K562 (cell line): ENCODE measurements around the gene RAB11FIP2. TPM values are rescaled to one million over a fixed set of nuclear protein-coding genes. Genes with fewer than 3 reads are reported as not detected.
A peak's percentile ranks its signal among the peaks of the same experiment; 100 is the strongest.

Experiments used
- ATAC-seq: fragments of 200-7000 bp; cut with Tn5 transposase; 3 replicates; pipeline ENCODE4 v1.9.1; 2020; ENCODE audit warnings: moderate library complexity
- BruUV-seq: library from RNA; stranded (reverse); fragments of 400-500 nt; replicated peaks from 2 replicates; lab custom pipeline; 2021; lab: Mats Ljungman, UMichigan
- CTCF ChIA-PET: fragments of 300-600 bp; formaldehyde crosslinking; extraction: SDS; loops from one replicate; lab custom pipeline; 2021; ENCODE audit warnings: low intra/inter-chr PET ratio; lab: Yijun Ruan, JAX
- POLR2A ChIA-PET: fragments of 300-600, 350-650 bp; sonication (Branson Sonifier 250); formaldehyde crosslinking; extraction: SDS; loops from one replicate; lab custom pipeline; 2021; ENCODE audit warnings: antibody characterized with exemption, inconsistent platforms; lab: Yijun Ruan, JAX
- DNase-seq, 4 experiments: peaks; one replicate each; pipeline versions ENCODE4 v3.0.0 to v3.0.0-alpha.2; 2011 to 2018; ENCODE audit warnings: low spot score in 3 of 4, mixed read lengths in 3 of 4; ENCODE audit errors: extremely low read depth in 1 of 4
- FAIRE-seq: peaks from 2 replicates; lab custom pipeline; 2011; peaks lifted over from hg19 to GRCh38; lab: Jason Lieb, UNC
- H2AFZ ChIP-seq: 2 replicates; pipeline ENCODE4 v1.6.0; 2011; ENCODE audit warnings: low read depth, low read length, control low read depth, inconsistent platforms
- H3K27ac ChIP-seq: fragments of 200-600 bp; 3 replicates; pipeline ENCODE4 v1.8.0; 2011; ENCODE audit warnings: low read depth, mild to moderate bottlenecking, control low read depth, inconsistent platforms, low read length, moderate library complexity, mixed read lengths; ENCODE audit errors: extremely low read depth
- H3K27me3 ChIP-seq, 2 experiments: fragments of 300-600 bp in 1 of 2; 2 replicates in 1 of 2; 3 replicates in 1 of 2; pipeline versions ENCODE4 v1.6.0 to v1.8.0; 2011; ENCODE audit warnings: inconsistent platforms in 2 of 2, low read length in 2 of 2, mild to moderate bottlenecking in 1 of 2, mixed read lengths in 1 of 2, moderate library complexity in 1 of 2; ENCODE audit not compliant: control insufficient read depth in 2 of 2, insufficient read depth in 2 of 2
- H3K36me3 ChIP-seq: fragments of 300-600 bp; 3 replicates; pipeline ENCODE4 v1.8.0; 2011; ENCODE audit warnings: mild to moderate bottlenecking, low read length, inconsistent platforms; ENCODE audit not compliant: control insufficient read depth, insufficient read depth
- H3K4me1 ChIP-seq, 2 experiments: fragments of 200-600 bp in 1 of 2; replicated peaks in 1 of 2; 2 replicates in 1 of 2; 3 replicates in 1 of 2; pipeline versions ENCODE4 v1.5.1 to v1.8.0; 2011; ENCODE audit warnings: inconsistent platforms in 2 of 2, low read length in 2 of 2, mild to moderate bottlenecking in 1 of 2, mixed read lengths in 1 of 2, moderate library complexity in 1 of 2; ENCODE audit not compliant: control insufficient read depth in 2 of 2, insufficient read depth in 2 of 2
- H3K4me2 ChIP-seq: 2 replicates; pipeline ENCODE4 v1.6.1; 2011; ENCODE audit warnings: low read length, control low read depth, inconsistent platforms, mixed read lengths; ENCODE audit not compliant: insufficient read depth
- H3K4me3 ChIP-seq: fragments of 200-600 bp; sonication (generic), shearing (Covaris generic); 2 replicates; pipeline ENCODE4 v1.5.1; 2016; ENCODE audit warnings: control low read depth, inconsistent platforms
- H3K79me2 ChIP-seq: fragments of 200-600 bp; 3 replicates; pipeline ENCODE4 v1.8.0; 2011; ENCODE audit warnings: low read length, inconsistent platforms; ENCODE audit not compliant: control insufficient read depth, insufficient read depth
- H3K9ac ChIP-seq, 2 experiments: 2 replicates each; pipeline versions ENCODE4 v1.6.0 to v1.6.1; 2011; ENCODE audit warnings: low read depth in 2 of 2, low read length in 2 of 2, control low read depth in 1 of 2, inconsistent platforms in 1 of 2, mild to moderate bottlenecking in 1 of 2, mixed read lengths in 1 of 2; ENCODE audit not compliant: insufficient read depth in 1 of 2
- H3K9me1 ChIP-seq: one replicate; pipeline ENCODE4 v1.6.0; 2011; ENCODE audit warnings: inconsistent platforms, mild to moderate bottlenecking, low read length, moderate library complexity; ENCODE audit not compliant: control insufficient read depth, insufficient read depth
- H3K9me3 ChIP-seq: replicated peaks from 2 replicates; pipeline ENCODE4 v1.5.1; 2011; ENCODE audit warnings: low read depth, low read length, inconsistent platforms; ENCODE audit not compliant: control insufficient read depth, insufficient read depth
- H4K20me1 ChIP-seq: replicated peaks from 2 replicates; pipeline ENCODE4 v1.6.1; 2011; ENCODE audit warnings: low read length, inconsistent platforms, mixed read lengths; ENCODE audit not compliant: control insufficient read depth, insufficient read depth
- CXXC5 ChIP-seq: fragments of 250-450 bp; sonication (Bioruptor Pico); IDR thresholded peaks from 2 replicates; pipeline ENCODE4 v1.8.0; 2022; ENCODE audit warnings: inconsistent platforms, mild to moderate bottlenecking, moderate library complexity
- GABPA ChIP-seq: fragments of 200-800 bp; sonication (Bioruptor generic); conservative IDR thresholded peaks from 2 replicates; pipeline ENCODE4 v1.6.1; 2016; ENCODE audit warnings: low read depth, missing genetic modification characterization, missing compliant biosample characterization
- MAFK ChIP-seq: IDR thresholded peaks from 2 replicates; pipeline ENCODE4 v1.6.1; 2011; ENCODE audit warnings: low read length, improper control_type of control experiment
- RB1 ChIP-seq: fragments of 450-650 bp; IDR thresholded peaks from 2 replicates; pipeline ENCODE4 v1.6.1; 2017; ENCODE audit warnings: low read depth, mild to moderate bottlenecking
- RBFOX2 ChIP-seq: fragments of 200-400 bp; formaldehyde crosslinking; IDR thresholded peaks from 2 replicates; pipeline ENCODE4 v1.6.1; 2017; ENCODE audit warnings: low read depth, mild to moderate bottlenecking, low read length, moderate library complexity
- RUNX1 ChIP-seq: sonication (generic); IDR thresholded peaks from 2 replicates; pipeline ENCODE4 v1.6.1; 2016; ENCODE audit warnings: antibody characterized with exemption, low read depth
- ZFX ChIP-seq: sonication (generic); formaldehyde crosslinking; IDR thresholded peaks from 2 replicates; pipeline ENCODE4 v1.8.0; 2022; ENCODE audit warnings: mild to moderate bottlenecking, missing genetic modification reagents, moderate library complexity
- ZNF12 ChIP-seq: sonication (generic); formaldehyde crosslinking; IDR thresholded peaks from 2 replicates; pipeline ENCODE4 v1.4.0; 2020; ENCODE audit warnings: mild to moderate bottlenecking, missing genetic modification reagents
- ZNF140 ChIP-seq: fragments of 250-450 bp; sonication (Bioruptor Pico); IDR thresholded peaks from 2 replicates; pipeline ENCODE4 v1.8.0; 2021; ENCODE audit warnings: moderate library complexity, mild to moderate bottlenecking, inconsistent platforms
- ZNF316 ChIP-seq: fragments of 450-650 bp; IDR thresholded peaks from 2 replicates; pipeline ENCODE4 v1.6.1; 2016
- WGBS: fragments of 100-300 bp; shearing (Covaris generic); methylation state at CpG from one replicate; pipeline ENCODE4 v1.1.6; 2016; ENCODE audit warnings: low coverage, mixed read lengths; ENCODE audit not compliant: insufficient coverage; ENCODE audit errors: missing lambda C conversion rate; 5-methylcytosine and 5-hydroxymethylcytosine counted together
- in situ Hi-C: fragments of 300-500 bp; cut with MboI; formaldehyde crosslinking; loops from 4 replicates; pipeline ENCODE4 v1.15.0; 2018; ENCODE audit warnings: inconsistent platforms, mixed read lengths
- intact Hi-C: fragments of 100-400 bp; cut with micrococcal nuclease; formaldehyde crosslinking; loops from 2 replicates; pipeline ENCODE4 v1.14.2; 2022
- polyA plus RNA-seq, 8 experiments: library from polyadenylated mRNA; depleted of rRNA in 4 of 8; stranded (reverse) in 5 of 8; unstranded in 3 of 8; fragments of >200 nt; fragmentation: Nextera tagmentation in 2 of 8; fragmentation: Illumina TruSeq in 1 of 8; extraction: Ambion mirVana in 2 of 8; extraction: Trizol in 1 of 8; gene quantifications; 2 replicates each; pipeline versions ENCODE4 v1.2.1 to v1.2.3, GENCODE V29; 2011 to 2014; ENCODE audit warnings: inconsistent platforms in 1 of 8, missing spikeins in 1 of 8
- total RNA-seq, 7 experiments: library from RNA; depleted of rRNA in 6 of 7; stranded (reverse); fragments of >200 nt in 6 of 7; fragmentation: Illumina TruSeq in 2 of 7; extraction: Trizol in 2 of 7; gene quantifications; 2 replicates each; pipeline versions ENCODE4 v1.2.1 to v1.2.3, GENCODE V29; 2011 to 2021; ENCODE audit warnings: low replicate concordance in 1 of 7
- TF ChIP-seq, protein P1 (sequence below): fragments of 250-450 bp; sonication (Bioruptor Pico); IDR thresholded peaks from 2 replicates; pipeline ENCODE4 v1.8.0; 2021; ENCODE audit warnings: moderate library complexity, mild to moderate bottlenecking, inconsistent platforms
- TF ChIP-seq, protein P2 (sequence below), 3 experiments: fragments of 200-800 bp in 1 of 3; fragments of 250-450 bp in 1 of 3; fragments of 450-650 bp in 1 of 3; sonication (Bioruptor Pico) in 1 of 3; sonication (Bioruptor generic) in 1 of 3; formaldehyde crosslinking in 1 of 3; IDR thresholded peaks; 2 replicates each; pipeline versions ENCODE4 v1.6.1 to v1.8.0; 2016 to 2022; ENCODE audit warnings: mild to moderate bottlenecking in 2 of 3, missing genetic modification characterization in 2 of 3, missing compliant biosample characterization in 1 of 3, moderate library complexity in 1 of 3

The RAB11FIP2 gene
- total and polyA plus RNA-seq, 9 of the 15 experiments (the other 6 are each of a cell fraction or from before 2014, with no cell fraction given): 3.0 to 10.6 (median 3.9) TPM

DNA sequence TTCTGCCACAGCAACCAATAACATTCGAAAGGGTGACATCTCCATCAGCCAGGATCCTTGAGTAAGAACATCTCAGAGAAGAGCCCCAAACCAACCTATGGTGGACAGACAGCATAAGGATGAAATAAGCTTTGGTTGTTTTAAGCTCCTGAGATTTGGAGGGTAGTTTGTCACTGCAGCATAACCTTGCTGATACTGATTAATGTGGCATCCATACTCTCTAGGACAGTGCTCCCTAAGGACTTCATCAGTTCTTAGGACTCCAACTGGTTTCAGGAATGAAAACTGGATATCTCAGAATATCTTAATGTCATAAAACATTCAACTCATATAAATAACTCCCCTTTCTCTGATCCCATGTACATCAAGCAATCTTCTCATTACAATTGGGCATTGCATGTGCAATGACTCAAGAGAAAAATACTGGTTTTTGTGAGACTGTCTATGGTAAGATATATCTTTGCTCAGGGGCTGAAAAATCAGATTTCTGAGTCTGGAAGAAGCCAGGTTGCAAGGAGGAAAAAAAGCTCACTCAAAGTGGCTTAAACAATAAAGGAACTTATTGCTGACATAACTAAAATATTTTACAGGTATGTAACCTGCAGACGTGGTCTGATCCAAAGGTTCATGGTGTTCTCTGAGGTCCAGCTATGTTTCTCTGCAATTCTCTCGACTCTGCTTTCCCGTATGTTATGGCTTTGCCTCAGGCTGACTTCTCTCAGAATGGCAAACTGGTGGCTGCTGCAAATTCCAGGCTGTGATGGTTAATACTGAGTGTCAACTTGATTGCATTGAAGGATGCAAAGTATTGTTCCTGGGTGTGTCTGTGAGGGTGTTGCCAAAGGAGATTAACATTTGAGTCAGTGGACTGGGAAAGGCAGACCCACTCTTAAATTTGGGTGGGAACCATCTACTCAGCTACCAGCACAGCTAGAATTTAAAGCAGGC is 65.7 kb downstream of the RAB11FIP2 start:
- Histone ChIP-seq H3K4me1 (no peaks in the 10 kb centered on the region), H3K9ac (no peak overlapping the region), H3K79me2 (no peaks in the 10 kb centered on the region), H3K27ac (no peak overlapping the region), H3K4me3 (no peak overlapping the region), H2AFZ (no peak overlapping the region), H3K9me3 (no peaks in the 10 kb centered on the region), H3K4me2 (no peak overlapping the region), H3K36me3 (no peaks in the 10 kb centered on the region), H3K27me3 (no peaks in the 10 kb centered on the region), H4K20me1 (no peaks in the 10 kb centered on the region), H3K9me1 (no peaks in the 10 kb centered on the region)
- POLR2A ChIA-PET: interaction anchor here (0.5 kb wide), 1 partner anchor 84 kb away, joined by 3 read pairs; no protein-coding TSS in a partner anchor
- CTCF ChIA-PET: interaction anchor here (0.6 kb wide), 1 partner anchor 394 kb away, joined by 3 read pairs; no protein-coding TSS in a partner anchor
- 2% methylated on average over 4 of the region's 4 CpGs for WGBS
- intact Hi-C loops (no loop called here), in situ Hi-C loops (no loop called here)
- FAIRE-seq: no peak
- TF ChIP-seq RUNX1 (no peak), ZFX (no peak), ZNF140 (CRISPR knock-in tag) (no peak), CXXC5 (CRISPR knock-in tag) (no peak), RBFOX2 (no peak), MAFK (no peak), RB1 (no peak), GABPA (tag) (no peak), ZNF12 (CRISPR knock-in tag) (peak; percentile 53; the same call in 1 of the 2 replicates), ZNF316 (peak; percentile 18; the same call in 1 of the 2 replicates)
- TF ChIP-seq, protein P1, sequence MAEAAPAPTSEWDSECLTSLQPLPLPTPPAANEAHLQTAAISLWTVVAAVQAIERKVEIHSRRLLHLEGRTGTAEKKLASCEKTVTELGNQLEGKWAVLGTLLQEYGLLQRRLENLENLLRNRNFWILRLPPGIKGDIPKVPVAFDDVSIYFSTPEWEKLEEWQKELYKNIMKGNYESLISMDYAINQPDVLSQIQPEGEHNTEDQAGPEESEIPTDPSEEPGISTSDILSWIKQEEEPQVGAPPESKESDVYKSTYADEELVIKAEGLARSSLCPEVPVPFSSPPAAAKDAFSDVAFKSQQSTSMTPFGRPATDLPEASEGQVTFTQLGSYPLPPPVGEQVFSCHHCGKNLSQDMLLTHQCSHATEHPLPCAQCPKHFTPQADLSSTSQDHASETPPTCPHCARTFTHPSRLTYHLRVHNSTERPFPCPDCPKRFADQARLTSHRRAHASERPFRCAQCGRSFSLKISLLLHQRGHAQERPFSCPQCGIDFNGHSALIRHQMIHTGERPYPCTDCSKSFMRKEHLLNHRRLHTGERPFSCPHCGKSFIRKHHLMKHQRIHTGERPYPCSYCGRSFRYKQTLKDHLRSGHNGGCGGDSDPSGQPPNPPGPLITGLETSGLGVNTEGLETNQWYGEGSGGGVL (CRISPR knock-in tag): no peak
- TF ChIP-seq, protein P2, sequence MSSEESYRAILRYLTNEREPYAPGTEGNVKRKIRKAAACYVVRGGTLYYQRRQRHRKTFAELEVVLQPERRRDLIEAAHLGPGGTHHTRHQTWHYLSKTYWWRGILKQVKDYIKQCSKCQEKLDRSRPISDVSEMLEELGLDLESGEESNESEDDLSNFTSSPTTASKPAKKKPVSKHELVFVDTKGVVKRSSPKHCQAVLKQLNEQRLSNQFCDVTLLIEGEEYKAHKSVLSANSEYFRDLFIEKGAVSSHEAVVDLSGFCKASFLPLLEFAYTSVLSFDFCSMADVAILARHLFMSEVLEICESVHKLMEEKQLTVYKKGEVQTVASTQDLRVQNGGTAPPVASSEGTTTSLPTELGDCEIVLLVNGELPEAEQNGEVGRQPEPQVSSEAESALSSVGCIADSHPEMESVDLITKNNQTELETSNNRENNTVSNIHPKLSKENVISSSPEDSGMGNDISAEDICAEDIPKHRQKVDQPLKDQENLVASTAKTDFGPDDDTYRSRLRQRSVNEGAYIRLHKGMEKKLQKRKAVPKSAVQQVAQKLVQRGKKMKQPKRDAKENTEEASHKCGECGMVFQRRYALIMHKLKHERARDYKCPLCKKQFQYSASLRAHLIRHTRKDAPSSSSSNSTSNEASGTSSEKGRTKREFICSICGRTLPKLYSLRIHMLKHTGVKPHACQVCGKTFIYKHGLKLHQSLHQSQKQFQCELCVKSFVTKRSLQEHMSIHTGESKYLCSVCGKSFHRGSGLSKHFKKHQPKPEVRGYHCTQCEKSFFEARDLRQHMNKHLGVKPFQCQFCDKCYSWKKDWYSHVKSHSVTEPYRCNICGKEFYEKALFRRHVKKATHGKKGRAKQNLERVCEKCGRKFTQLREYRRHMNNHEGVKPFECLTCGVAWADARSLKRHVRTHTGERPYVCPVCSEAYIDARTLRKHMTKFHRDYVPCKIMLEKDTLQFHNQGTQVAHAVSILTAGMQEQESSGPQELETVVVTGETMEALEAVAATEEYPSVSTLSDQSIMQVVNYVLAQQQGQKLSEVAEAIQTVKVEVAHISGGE (CRISPR knock-in tag; IDR thresholded peaks at IDR 0.05): no peak
- ATAC-seq: no peak
- no TSS peak for BruUV-seq
- DNase-seq: no peak
